GM06990 (cell line): ENCODE data around the gene ZNF579.
"Not testable (repeated sequence)": the region's sequence is repeated elsewhere in the genome, so short reads cannot be mapped to it uniquely, and the experiment has no call there.

Source experiments
- DNase-seq: peaks from one replicate; pipeline ENCODE4 v3.0.0-alpha.2; 2011; ENCODE audit not compliant: insufficient read length; ENCODE audit errors: extremely low read depth
- H3K27me3 ChIP-seq: replicated peaks from 2 replicates; pipeline ENCODE4 v1.6.0; 2011; ENCODE audit warnings: low read length; ENCODE audit not compliant: control insufficient read depth, insufficient read depth
- H3K36me3 ChIP-seq: 2 replicates; pipeline ENCODE4 v1.5.1; 2011; ENCODE audit warnings: low read length; ENCODE audit not compliant: control insufficient read depth, insufficient read depth
- H3K4me3 ChIP-seq: replicated peaks from 2 replicates; pipeline ENCODE4 v1.5.1; 2011; ENCODE audit warnings: low read depth, mild to moderate bottlenecking, control low read depth, low read length
- CTCF ChIP-seq: IDR thresholded peaks from 2 replicates; pipeline ENCODE4 v1.5.1; 2011; ENCODE audit warnings: low read length, control low read depth, mild to moderate bottlenecking, inconsistent platforms; ENCODE audit not compliant: insufficient read depth, poor library complexity, severe bottlenecking

ZNF579 gene

DNA sequence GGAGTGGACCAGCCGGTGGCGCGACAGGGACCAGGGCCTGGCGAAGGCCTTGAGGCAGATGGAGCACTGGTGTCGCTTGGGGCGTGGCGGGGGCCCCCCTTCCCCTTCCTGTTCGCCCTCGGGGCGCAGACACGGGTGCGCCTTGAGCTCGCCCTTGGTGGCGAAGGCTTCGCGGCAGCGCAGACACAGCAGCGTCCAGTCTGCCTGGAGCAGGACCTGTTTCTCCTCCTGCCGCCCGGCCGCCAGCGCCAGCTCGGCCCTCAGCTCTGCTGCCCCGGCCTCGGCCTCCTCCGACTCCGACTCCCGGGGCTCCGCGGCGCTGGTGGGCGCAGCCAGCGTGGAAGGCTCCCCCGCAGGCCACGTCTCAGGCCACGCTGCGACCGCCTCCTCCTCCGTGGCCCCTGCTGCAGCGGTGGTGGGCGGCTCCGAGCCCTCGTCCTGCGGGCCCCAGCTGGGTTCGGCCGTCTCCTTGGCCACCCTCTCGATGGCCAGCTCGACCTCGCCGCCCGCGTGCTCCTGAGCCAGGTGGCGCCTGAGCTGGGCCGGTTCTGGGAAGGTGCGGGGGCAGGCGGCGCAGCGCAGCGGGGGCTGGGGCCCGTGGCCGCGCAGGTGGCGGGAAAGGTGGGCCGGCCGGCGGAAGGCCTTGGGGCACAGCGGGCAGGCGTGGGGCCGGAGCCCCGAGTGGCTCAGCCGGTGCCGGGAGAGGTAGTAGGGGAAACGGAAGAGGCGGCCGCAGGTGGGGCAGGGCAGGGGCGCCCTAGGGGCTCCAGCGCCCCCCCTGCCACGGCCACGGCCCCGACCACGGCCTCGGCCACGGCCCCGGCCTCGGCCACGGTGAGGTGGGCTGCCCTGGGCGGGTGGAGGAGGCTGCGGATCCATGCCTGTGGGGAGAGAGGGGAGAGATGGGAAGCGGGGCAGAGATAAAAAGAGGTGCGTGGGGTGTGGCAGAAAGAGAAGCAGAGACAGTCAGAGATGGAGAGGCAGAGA lies 1.6 kb downstream of the ZNF579 start:
- DNase-seq: no peak
- peaks cover 2% of the 10 kb centered on the region for H3K36me3 ChIP-seq

DNA sequence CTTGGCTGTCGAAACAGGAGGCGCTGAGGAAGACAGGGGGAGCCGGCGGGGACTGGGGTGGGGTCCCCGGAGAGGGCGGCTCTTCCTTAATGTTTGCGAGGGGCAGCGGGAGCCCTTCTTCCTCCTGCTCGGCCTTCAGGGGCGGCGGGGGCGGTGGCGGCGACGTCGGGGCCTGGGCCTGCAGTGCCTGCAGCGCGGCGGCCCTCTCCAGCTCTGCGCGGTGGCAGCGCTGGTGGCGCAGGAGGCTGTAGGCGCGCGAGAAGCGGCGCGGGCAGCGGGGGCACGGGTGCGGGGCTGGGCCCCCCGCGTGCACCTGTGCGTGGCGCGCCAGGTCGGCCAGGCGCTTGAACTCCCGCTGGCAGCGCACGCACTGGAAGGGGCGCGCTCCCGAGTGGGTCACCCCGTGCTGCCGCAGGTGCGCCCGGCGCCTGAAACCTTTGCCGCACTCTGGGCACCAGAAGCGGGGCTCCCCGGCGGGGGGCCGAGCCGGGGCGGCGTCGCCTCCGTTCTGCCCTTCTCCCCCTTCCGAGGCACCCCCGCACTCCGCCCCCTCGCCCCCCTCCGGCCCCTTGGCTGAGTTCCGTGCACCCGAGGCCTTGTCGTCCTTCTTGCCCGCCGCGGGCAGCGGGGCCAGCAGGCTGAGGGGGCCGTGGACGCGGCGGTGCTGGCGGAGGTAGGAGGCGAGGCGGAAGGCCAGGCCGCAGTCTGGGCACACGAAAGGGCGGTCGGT lies 2.5 kb downstream of the ZNF579 start:
- Histone ChIP-seq H3K27me3 (no peaks in the 10 kb centered on the region), H3K36me3 (peaks cover 2% of the 10 kb centered on the region), H3K4me3 (no peak overlapping the region)
- no peak for TF ChIP-seq CTCF
- DNase-seq: no peak

More for the DNA sequence above, 1.6 kb downstream of the ZNF579 start:
- H3K27me3 ChIP-seq: no peaks in the 10 kb centered on the region
- no peak for TF ChIP-seq CTCF
- no peak overlapping the region; the same call in 1 of the 2 replicates for H3K4me3 ChIP-seq

- Histone ChIP-seq H3K4me3 (no peak overlapping the region), H3K36me3 (peaks cover 2% of the 10 kb centered on the region), H3K27me3 (no peaks in the 10 kb centered on the region)
- no peak for TF ChIP-seq CTCF
- DNase-seq: no peak
These were observed 3.9 kb downstream of the ZNF579 start for GRCh38 chr19:55576746-55577145.

- H3K36me3 ChIP-seq, H3K27me3 ChIP-seq, DNase-seq, H3K4me3 ChIP-seq: not testable (repeated sequence)
These were observed 6.7 kb downstream of the ZNF579 start for GRCh38 chr19:55573929-55574328.

- DNase-seq, H3K4me3 ChIP-seq, H3K36me3 ChIP-seq, H3K27me3 ChIP-seq: not testable (repeated sequence)
These were observed 11.2 kb downstream of the ZNF579 start for GRCh38 chr19:55569477-55569876.

- Histone ChIP-seq H3K4me3 (no peak overlapping the region), H3K36me3 (no peaks in the 10 kb centered on the region), H3K27me3 (no peaks in the 10 kb centered on the region)
- TF ChIP-seq CTCF: no peak
- DNase-seq: no peak
These were observed 12.8 kb downstream of the ZNF579 start for GRCh38 chr19:55567708-55568328.
